GM19372 (cell line): ENCODE data around the gene SMIM36.
"Not testable (repeated sequence)": the region's sequence is repeated elsewhere in the genome, so short reads cannot be mapped to it uniquely, and the experiment has no call there.

Experiments used
- ATAC-seq: cut with Tn5 transposase; IDR thresholded peaks from one replicate; pipeline ENCODE4 v1.9.1; 2021; ENCODE audit warnings: mild to moderate bottlenecking, low read depth, moderate library complexity; ENCODE audit not compliant: unreplicated experiment

Gene SMIM36

DNA sequence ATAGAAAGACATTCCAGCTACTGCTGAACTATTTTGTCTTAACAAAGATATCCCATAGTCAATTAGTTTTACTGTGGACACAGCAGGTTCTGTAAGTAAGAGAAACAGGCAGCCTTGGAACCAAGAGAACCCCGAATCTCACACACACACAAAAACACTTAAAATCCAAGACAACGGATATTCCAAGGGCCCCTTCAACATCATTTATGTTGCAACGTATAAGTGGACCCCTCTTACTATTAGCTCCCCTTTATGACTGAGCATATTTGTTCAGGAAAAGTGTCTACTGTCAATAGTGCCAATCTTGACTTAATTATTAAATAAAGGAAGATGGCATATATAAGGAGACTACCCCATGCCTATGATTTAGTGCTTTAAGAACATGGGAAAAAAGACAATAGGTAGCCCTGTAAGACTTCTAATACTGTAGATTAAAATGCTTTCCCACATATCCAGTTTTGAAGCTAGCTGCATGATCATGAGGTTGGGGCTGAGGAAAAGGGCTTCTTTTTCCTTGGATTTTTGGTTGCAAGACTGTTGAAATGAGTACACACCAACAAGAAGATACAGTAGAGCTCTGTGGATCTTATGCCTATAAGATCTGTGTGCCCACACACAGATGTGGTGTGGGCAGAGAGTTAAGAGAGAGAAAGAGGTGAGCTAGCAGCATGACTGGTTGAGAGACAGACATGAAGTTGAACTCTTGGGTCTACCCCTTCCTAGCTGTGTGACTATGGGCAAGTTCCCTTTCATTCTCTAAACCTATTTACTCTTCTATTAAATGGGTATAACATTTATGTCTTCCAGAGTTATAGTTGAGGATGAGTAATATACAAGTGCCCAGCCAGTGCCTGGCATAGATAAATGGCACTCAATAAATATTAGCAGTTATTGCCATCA is 92.6 kb downstream of the SMIM36 start:
- no peak for ATAC-seq

DNA sequence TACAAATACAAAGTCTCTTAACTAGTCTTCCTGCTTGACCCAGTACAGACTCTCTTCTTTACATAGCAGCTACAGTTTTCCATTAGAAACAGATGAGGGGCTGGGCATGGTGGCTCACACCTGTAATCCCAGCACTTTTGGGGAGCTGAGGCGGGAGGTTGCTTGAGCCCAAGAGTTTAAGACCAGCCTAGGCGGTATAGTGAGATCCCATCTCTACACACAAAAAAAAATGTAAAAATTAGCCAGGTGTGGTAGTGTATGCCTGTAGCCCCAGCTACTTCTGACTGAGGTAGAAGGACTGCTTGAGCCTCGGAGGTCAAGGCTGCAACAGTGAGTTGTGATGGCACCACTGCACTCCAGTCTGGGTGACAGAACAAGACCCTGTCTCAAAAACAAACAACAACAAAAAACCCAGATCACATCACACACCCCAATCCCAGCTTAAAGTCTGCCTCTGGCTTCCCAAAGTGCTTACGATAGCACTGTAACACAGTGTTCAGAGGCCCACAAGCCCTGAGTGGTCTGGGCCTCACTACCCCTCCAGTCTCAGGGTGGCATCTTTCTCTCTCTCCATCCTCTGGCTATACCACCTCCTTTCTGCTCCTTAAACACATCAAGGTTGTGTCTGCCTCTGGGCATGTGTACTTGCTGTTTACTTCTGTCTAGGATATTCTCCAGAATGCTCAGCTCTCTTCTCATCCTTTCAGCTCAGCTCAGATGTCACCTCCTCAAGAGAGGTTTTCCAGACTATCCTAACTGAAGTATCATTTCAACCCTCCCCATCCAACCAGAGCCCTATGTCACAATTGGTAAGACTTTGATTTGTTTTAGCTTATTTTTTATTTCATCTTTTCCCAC is 93.6 kb downstream of the SMIM36 start:
- no peak for ATAC-seq

DNA sequence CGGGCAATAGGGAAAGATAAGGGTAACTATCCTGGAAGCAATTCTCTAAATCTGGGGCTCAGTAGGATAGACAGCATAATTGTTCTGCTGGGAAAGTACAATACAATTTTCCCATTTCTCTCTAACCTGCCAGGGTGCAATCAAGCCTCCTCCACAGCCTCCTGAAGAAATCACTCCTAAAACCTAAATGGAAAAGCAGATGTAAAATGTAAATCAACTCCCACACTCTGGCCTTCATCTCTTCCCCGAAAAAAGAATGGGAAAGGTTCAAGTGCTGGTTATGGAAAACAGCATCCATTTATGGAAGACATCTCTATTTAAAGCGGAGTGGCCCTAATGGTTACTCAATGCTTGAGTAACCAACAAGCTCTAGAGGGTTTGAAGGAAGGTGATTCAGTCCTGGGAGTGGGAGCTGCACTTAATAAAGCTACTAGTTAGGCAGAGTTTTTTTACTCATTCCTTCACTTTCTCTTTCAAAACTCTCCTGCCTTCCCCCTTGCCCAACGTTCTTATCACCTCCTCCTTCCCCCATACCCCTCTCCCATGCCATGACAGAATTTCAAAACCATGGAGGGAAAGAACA is 94.7 kb downstream of the SMIM36 start:
- ATAC-seq = no peak

DNA sequence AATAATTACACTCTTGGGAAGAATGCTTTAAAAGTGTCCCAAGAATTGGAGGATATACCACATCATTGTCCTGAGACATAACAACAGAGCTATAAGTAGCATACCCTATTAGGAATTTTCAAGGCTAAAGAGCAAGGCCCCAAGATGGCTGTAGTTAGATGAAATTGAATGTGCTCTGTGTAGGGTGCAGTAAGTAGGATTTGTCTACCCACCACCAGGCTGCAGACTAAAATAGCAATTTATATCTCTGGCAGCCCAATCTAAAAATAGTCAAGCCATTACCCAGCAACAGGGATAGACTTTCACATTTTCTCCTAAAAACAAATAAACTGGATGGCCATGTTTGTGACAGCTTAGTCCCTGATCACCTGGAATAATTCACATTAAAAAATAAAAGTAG is 95.3 kb downstream of the SMIM36 start:
- no peak for ATAC-seq

DNA sequence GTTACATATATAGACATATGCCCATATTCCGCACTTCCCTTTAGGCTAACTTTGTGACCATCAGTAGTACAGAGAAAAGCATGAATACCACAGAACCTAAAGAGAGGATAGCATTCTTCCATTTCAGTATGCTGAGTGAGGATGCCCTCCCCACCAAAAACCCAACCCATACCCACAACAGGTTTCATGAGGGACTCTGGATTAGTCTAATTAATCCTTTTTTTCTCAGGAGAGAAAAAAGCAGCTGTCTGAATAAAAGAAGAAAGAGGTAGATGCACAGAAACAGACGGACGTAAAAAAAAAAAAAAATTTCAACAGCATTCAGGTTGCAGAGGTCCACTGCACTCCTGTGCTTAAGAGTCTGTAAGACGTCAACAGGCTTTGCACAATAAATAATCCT is 96.3 kb downstream of the SMIM36 start:
- no peak for ATAC-seq

DNA sequence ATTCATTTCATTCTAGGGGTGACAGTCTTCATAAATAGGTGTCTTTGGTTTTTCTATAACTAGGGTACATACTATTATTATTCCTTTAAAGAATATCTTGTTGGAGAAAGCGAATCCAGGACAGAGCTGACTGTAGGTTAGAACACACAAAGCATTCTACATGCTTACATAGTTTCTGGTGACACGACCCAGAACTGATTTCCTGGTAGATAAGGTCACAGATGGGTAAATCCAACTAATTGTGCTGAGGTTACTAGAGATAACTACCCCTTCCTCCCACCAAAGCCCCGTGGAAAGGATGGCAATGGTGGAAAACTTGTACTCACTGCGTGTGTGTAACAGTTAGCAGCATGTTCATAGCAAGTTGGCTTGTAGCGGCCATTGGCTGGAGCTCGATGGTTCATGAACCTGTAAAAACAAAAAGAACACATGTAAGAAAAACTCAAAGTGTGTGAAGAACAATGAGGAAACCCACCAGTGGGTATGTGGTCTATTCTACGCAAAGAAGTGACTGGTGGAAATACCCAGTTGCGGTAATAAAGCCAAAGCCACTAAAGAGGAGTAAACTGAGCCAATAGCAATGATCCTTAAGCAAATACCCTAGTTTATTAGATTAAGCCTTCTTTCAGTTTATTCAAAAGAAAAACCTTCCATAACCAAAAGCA is 97.3 kb downstream of the SMIM36 start:
- no peak for ATAC-seq

DNA sequence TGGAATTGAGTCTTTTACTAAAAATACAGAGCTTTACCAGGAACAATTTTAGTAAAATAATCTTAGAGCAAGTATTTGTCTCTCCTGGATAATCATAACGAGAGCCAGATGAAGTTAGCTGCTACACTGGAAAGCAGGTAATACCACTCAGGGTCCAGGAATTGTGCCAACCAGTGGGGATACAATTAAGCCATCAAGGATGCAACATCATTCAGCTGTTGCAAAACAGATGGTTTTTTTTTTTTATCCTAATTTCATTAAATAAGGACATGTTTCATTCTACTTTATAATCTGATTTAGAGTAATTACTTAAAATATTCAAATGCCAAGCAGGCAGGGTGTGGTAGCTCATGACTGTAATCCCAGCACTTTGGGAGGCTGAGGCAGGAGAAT is 99.8 kb downstream of the SMIM36 start:
- no peak for ATAC-seq

DNA sequence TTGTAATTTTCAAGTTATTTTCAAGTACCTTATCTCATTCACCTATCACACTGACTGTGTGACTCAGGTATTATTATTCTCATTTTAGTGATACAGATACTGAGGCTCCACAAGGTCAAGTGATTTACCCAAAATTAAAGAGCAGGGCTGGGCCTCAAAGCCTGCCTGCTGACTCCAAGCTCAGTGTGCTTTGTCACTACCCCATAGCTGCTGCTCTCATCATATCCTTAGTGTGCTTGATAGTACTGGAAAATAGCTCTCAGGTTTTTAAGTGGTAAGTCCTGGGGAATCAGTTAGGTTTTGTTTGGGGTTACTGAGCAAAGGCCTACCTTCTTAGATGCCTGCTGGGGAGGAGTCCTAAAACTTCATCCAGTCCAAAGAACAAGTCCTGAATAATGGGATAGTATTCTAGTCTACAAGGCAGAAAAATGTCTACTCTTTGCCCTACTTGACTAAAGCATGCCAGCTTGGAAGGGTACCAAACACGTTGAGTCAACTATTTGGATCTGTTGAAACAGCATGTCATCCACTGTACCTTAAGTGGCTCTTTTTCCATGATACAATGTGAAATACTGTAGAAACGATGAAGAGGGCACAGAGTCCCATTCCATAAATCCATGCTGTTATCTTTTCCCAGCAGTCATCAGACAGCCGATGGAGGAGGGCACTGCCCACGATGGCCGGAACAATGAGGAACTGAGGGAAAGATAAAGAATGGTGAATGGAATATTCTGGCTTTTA is 100.4 kb downstream of the SMIM36 start:
- ATAC-seq = no peak

DNA sequence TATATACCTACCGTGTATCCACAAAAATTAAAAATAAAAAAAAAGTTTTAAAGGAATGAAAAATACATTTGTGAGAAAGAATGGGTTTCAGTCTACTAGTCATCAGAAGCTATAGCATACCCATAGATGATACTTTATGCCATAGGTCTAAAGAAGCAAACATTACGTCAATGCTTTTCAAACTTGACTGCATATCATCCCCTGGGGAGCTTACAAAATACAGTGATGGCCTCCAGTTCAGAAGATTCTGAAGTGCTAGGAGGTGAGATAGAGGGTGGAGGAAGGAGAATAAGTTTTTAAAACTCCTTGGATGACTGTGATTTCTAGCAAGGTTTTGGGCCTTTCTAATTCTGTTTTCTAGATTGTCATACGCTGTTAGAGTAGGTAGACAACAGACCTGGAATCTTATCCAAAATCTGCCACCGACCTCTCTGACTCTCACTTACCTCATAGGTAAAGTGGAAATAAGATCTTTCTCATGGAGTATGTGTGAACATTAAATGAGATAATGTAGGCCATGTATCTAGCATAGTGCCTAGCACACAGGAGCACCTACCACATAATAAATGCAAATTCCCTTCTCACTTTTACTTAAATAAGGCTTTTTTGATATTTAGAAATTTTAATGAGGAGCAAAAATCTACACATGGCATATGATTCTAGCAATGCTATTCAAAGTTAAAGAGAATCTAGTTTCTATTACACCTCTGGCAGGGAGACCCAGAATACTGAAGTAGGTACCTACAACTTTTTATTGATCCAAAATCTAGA is 102.0 kb downstream of the SMIM36 start:
- no peak for ATAC-seq

DNA sequence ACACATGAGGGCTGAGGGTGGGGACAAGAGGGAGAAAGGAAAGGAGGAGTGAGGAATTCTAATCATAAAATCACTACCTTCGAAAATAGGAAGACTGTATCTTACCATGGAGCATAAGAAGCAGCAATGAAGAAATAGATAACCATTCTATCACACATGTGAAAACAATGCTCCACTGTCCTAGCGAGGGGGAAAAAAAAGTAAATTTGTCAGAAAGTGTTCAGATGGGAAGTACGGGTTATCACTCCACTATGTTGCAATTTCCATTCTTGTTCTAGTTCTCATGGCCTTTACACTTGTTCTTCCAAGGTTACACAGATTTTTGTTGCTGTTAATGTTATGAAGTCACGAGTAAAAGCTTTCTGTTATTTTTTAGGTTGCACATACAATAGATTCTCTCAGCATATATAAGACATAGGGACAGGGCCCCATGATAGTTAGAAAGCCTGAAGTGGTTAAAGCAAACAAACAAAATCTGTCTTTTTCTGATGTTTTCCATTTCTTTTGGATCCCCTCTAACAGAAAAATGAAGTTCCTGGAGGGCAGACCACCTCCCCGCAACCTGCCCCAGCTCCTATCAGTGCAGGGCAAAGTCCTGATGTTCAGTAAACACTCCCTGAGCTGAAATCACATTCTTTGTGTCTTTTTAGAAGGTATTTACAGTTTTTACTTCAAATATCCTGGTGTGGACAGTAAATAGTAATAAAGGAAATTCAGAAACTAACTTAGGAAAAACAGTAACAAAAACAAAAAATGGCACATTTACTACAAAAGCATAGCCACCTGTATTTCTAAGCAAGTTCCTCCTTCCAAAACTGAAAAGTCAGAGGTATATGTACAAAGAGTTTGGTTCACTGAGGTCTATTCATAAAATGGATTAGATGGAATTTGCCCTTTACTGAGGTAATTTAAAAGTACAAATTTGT is 103.3 kb downstream of the SMIM36 start:
- ATAC-seq = no peak

DNA sequence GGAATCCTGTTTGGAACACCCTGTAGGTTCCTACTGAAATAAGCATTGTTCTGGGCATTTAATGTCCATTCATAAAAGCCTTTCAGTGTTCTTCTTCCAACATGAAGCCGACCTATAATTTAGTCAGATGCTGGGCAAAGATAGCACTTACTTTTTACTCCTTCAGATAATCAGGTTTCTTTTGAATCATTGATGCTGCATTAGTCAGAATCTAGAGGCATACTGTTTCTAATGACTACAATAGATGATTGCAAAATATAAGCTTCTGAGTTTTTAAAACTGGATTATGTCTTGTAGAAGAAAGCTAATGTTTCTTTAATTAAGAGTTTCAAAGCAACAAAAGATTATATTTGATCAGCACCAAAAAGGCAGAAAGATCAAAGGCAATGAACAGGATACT is 105.7 kb downstream of the SMIM36 start:
- no peak for ATAC-seq

DNA sequence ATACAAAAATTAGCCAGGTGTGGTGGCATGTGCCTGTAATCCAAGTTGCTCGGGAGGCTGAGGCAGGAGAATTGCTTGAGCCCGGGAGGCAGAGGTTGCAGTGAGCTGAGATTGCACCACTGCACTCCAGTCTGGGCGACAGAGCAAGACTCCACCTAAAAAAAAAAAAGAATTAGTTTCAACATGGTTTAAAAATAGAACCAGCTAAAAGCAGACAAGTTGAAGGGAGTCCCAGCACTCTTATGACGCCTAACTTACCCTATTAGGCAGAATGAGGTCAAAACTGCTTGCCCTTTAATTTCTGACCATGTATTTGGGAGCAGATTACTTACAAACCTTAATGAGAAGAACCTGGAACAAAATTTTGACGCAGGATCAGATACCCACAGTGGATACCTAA is 107.1 kb downstream of the SMIM36 start:
- not testable (repeated sequence) for ATAC-seq

DNA sequence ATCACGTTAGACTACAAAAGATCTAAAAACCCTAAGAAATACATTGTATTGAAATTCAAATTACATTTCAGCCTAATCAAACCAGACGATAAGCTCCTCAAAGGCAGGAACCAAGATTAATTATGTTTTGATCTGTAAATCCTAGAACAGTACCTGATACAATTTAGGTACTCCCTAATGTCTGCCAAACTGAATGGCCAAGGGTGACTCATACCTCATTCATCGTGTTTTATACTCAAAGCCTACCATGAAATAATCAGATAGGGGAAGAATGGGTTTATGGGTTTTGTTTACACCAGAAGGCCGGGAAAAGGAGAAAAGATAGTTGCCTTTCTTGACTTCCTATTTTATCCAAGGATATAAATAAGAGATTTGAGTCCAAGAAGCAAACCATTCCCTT is 108.9 kb downstream of the SMIM36 start:
- ATAC-seq = no peak
